Neural cell (in vitro differentiated cells): Measurements from ENCODE around the gene VSIG4.

Source experiments
- CTCF ChIP-seq: fragments of 450-650 bp; IDR thresholded peaks from 2 replicates; pipeline ENCODE4 v1.5.1; 2014; ENCODE audit warnings: antibody characterized with exemption, mild to moderate bottlenecking, moderate library complexity; ENCODE audit not compliant: poor library complexity, severe bottlenecking
- RAD21 ChIP-seq: fragments of 450-650 bp; conservative IDR thresholded peaks from 2 replicates; pipeline ENCODE4 v1.6.1; 2014; ENCODE audit warnings: antibody characterized with exemption, mild to moderate bottlenecking, moderate library complexity

GRCh38 chrX:66024570-66024969, 15.3 kb downstream of the VSIG4 start:
- TF ChIP-seq CTCF (no peak), RAD21 (no peak)
